GM10847 (cell line): ENCODE data around the gene TENM4.

Experiments
- POLR2A ChIP-seq: IDR thresholded peaks from 2 replicates; pipeline ENCODE4 v1.6.1; 2011; ENCODE audit not compliant: insufficient read length; ENCODE audit errors: extremely low read depth

The TENM4 gene

DNA sequence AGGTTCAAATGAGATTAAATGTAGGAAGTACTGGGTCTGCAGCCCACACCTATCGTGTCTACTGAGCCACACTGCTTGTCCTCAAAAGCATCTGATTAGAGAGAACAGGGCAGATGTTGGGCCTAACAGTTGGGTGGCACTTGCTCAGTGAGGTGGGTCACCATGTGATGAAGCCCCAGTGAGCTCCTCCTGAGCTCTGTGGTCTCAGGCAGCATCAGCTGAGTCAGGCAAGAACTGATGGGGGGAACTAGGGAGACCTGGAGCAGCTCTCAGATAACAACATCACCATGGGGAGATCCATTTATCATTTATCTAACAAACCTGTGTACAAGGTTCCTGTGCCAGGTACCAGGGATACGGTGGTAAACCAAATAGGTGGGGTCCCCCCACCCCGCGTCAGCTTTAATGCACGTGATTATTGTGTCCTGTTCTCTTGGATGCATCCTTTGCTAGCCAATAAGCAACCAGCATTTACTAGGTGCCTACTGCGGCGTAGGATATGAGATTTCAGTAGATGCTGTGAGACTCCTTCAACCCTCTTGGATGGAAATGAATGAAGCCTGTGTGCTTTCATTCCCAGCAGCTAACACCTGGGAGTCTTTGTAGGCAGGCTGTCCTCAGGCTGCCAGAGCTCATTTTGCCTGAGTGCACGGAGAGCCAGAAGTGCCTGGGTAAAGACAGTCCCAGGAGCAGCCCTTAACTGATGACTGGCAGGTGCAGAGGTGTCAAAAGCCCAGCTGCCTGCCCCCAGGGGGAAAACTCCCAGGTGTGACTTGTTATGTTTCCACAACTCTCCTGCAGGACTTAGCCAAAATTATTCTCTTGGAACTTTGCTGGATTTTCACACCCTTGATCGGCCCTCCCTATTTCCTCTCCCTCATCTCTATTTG is 792.6 kb downstream of the TENM4 start:
- TF ChIP-seq POLR2A: no peak

DNA sequence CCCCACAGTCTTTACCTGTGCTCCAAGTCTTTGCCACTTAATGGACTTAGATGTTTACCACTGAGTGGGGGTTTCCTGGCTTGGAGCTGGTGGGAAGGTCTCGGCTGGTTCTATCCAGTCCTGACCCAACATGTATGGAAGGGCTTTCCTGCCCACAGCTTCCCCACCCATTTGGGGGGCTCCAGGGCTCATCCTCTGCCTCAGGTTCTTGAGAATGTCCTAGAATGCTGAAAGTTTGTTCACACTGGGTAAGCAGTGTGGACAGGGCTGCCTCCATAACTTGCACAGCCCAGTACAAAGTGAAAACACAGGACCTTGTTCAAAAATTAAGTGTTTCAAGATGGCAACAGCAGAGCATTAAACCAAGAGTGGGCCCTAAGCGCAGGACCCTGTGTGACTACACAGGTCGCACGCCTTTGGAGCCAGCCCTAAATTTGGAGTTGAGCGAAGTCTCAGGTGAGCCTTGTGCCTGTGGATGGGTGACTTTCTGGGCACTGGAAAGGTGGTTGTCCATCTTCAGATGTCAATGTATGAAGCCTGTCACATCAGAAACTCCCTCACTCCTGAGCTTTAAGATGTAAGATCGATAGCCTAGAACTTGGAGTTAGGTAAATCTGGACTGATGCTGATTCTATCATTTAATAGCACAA is 793.4 kb downstream of the TENM4 start:
- no peak for TF ChIP-seq POLR2A

DNA sequence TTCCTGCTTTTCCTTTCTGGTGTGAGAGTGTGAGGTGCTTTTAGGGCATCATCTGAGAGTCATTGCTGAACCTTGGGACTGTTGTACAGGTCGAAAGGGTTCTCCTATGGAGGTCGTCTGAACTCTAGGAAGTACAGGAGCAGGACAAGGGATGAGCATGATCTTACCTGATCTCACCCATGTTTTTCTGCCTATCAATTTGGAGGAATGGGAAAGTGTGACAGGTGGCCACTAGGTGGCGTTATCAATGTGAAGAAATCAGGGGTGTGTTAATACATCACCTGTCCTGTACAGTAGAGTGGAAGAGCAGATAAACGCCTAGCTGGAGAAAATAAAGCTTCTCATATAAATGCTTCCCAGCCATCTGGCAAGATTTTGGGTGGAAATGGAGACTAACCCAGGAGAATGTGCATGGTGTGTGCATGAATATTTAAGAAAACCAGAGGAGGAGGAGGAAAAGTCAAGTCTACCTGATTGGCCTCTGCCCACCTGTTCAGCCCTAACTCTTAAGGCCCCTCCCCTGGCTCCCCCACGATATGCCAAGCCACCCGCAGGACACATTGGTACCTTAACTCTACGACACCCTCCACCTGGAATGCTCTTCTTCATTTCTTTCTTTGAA is 794.2 kb downstream of the TENM4 start:
- no peak for TF ChIP-seq POLR2A

DNA sequence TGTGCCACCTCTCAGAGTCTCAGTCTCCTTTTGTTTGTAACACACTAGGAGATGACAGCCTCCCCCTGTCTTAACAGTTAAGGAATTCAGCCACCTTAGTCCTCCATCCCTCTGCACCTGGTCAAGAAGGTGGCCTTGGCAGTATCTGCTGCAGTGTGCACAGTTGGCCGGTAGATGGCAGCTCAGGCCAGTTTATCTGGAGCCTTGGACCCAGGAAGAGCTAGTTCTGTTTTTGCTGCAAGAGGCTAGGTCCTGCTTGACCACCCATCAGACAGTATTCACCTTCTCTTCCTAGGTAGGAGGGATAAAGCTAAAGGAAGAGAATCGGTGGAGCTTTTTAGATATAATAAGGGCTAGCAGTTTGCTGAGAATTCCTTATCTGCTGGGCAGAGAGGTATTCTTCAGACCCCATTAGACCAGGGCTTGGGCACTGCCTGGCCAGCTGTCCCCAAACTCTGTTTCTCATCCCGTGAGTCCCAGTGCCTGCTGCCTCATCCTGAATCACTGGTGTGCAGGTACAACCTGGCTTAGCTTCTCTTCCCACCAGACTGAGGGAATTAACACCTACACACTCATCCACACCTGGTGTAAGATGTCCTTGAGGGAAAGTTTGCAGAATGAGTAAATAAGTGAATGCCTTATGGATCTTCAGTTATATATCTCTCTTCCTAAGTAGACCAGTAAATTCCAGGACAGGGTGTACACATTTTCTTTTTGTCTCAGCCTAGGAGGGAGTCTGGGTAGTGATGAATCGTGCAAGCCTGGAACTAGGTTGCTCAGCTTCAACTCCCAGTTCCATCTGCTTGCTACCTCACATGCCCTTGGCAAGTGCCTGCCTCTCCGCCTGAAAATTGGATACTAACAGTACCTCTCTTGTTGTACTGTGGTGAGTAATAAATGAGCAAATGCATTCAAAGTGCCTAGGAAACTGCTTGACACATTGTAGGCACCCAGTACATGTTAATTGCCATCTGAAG is 795.3 kb downstream of the TENM4 start:
- no peak for TF ChIP-seq POLR2A

DNA sequence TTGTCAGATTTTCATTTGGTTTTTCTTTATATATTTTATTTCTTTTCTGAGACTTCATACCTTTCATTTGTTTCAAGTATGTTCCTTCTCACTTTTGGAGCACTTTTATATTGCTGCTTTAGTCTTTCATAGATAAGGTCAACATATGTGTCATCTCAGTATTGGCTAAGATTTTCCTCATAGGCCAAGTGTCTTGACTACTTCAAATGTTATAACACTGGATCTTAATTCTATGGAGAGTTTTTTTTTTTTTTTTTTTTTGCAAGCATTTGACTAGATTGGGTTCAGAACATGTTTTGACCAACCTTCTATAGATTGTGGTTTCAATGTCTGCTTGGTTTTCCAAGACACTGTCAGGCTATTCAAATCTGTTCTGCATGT is 797.2 kb downstream of the TENM4 start:
- TF ChIP-seq POLR2A: no peak

DNA sequence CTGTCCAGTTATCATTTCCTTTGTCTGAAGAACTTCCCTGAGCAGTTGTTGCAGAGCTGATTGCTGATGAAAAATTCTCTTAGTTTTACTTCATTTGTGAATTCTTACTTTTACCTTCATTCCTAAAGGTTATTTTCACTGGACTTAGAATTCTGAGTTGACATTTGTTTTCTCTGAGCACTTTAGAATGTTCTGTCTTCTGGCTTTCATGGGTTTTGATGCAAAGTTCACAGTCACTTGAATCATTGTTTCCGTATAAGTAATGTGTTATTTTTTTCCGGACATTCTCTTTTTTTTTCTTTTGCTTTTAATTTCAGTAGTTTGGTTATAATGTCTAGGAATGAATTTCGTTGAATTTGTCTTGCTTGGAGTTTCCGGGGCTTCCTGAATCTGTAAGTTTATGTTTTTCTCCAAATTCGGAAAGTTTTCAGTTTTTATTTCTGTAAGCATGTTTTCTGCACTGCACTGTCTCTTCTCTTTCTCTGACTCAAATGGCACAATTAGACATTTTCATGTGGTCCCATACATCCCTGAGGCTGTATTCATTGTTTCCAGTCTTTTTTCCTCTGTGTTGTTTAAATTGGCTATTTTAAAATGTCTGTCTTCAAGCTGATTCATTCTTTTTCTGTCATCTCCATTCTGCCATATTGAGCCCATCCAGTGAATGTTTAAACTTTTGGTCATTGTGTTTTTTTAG is 797.7 kb downstream of the TENM4 start:
- TF ChIP-seq POLR2A: no peak

DNA sequence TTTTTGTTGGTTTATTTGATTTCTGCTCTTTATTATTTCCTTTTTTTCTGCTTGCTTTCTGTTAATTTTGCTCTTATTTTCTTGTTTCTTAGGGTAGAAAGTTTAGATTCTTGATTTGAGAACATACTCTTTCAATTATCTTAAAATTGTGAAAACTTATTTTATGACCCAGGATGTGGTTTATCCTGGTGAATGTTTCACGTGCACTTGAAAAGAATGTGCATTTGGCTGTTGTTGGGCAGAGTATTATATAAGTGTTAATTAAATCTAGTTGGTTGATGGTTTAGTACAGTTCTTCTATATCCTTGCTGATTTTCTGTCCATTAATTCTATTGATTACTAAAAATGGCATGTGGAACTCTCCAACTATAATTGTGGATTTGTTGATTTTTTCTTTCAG is 799.3 kb downstream of the TENM4 start:
- no peak for TF ChIP-seq POLR2A

DNA sequence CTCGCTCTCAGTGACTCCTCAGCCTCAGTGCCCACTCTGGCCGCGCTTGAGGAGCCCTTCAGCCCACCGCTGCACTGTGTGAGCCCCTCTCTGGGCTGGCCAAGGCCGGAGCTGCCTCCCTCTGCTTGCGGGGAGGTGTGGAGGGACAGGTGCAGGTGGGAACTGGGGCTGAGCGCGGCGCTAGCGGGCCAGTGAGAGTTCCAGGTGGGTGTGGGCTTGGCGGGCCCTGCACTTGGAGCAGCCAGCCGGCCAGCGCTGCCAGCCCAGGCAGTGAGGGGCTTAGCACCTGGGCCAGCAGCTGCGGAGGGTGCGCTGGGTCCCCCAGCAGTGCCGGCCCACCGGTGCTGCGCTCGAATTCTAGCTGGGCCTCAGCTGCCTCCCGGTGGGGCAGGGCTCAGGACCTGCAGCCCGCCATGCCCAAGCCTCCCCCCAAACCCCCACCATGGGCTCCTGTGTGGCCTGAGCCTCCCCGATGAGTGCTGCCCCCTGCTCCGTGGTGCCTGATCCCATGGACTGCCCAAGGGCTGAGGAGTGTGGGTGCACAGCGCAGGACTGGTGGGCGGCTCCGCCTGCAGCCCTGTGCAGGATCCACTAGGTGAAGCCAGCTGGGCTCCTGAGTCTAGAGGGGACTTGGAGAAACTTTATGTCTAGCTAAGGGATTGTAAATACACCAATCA is 802.0 kb downstream of the TENM4 start:
- no peak for TF ChIP-seq POLR2A

DNA sequence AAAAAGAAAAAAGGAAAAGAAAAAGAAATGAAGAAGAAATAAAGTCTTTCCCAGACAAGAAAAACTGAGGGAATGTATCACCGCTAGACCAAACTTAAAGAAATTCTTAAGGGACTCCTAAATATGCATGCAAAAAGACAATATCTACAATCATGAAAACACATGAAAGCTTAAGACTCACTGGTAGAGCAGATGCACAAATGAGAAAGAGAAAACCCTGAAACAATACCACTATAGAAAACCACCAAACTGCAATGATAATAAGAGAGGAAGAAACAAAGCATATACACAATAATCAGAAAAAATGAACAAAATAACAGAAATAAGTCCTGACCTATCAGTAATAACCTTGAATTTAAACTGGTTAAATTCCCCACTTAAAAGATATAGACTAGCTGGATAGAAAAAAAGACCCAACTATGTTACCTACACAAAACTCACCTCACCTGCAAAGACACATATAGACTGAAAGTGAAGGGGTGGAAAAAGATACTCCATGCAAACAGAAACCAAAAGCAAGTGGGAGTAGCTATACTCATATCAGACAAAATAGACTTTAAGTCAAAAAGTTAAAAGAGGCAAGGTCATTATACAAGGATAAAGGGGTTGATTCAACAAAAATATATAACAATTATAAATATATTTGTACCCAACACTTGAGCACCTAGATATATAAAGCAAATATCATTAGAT is 804.9 kb downstream of the TENM4 start:
- TF ChIP-seq POLR2A: no peak

DNA sequence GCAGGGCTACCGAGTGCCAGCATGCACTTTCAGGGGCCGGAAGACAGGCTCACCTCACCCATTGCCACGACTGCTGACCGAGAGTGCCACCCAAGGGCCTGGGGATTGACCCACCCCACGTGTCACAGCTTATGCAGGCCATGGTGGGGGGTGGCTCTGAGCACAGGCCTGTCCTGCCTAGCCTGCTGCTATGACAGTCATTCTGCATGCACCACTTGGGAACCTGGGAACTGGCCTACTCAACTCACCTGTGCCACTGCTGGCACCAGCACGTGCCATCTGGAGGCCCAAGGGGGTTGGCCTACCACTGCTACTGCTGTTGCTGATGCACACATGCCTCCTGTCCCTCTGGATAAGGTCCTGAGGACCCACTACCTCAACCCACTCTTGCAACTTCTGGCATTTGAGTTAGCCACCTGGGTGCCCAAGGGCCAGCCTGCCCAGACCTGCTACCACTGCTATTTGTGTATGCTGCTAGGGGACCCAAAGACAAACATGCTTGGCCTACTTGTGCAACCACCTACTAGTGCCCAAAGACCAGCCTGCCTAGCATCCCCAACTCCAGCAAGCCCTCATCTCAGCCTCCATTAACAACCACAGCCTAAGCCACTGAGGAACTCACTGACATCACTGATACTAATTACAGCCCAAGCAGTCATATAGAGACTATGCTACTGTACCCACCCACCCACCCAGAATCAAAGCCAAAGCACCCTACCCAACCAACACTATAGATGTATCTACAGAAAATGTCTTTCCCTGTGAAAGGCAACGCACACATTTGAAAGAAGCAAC is 807.1 kb downstream of the TENM4 start:
- no peak for TF ChIP-seq POLR2A

DNA sequence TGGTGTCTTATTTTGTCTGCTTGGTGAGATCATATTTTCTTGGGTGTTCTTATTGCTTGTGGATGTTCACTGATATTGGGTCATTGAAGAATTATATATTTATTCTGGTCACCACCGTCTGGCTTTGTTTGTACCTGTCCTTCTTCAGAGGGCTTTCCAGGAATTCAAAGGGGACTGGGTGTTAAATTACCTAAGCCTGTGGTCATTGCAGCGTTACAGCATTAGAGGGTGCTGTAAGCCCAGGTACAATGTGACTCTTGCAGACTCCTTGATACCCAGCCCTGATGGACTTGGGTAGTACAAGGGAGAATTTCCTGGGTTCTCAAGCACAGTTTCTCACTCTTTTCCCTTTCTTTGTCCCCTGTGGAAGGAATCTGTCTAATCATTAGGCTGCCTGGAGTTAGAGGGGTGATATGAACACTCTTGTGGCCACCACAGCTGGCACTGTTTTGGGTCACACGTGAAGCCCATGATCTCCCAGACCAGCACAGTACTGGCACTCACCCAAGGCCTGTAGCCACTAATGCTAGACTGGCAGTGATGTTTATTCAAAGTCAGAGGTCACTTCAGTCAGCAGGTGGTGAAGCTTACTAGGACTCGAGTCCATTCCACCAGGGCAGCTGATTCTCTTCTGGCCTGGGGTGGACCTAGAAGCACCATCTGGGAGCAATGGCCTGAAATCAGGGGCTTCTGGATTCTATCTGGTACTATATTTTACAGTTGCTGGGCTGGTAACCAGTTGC is 810.1 kb downstream of the TENM4 start:
- TF ChIP-seq POLR2A: no peak

DNA sequence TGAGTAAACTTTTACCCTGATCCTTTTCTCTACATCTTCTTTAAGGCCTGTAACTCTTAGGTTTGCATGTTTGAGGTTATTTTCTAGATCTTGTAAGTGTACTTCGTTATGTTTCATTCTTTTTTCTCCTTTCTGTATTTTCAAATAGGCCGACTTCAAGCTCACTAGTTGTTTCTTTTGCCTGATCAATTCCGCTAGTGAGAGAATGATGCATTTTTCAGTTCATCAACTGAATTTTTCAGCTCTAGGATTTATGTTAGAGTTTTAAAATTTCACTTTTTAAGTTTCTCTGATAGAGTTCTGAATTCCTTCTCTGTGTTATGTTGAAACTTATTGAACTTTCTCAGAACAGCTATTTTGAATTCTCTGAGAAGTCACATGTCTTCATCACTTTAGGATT is 810.7 kb downstream of the TENM4 start:
- TF ChIP-seq POLR2A: no peak
